ENCODE results near the gene PALM3.

The PALM3 gene

GRCh38 chr19:14101003-14101545 is 39.2 kb upstream of the PALM3 start:
- TF ChIP-seq SIN3A (IDR thresholded peaks at IDR 0.05; ENCODE audit: borderline replicate concordance, insufficient read depth, low read length), result no peak
- TF ChIP-seq FOXP2 (optimal IDR thresholded peaks at IDR 0.05; ENCODE audit: borderline replicate concordance, extremely low read depth, extremely low read length, insufficient read depth), result no peak
- no peak for TF ChIP-seq TAF1 (IDR thresholded peaks at IDR 0.05; ENCODE audit: borderline replicate concordance, insufficient read depth, low read length)
- no peak for TF ChIP-seq POLR2AphosphoS5 (IDR thresholded peaks at IDR 0.05; ENCODE audit: low read depth, low read length)
- no peak for TF ChIP-seq REST (IDR thresholded peaks at IDR 0.05; ENCODE audit: insufficient read depth in 1 of 2, low read depth in 2 of 2, low read length in 2 of 2)

DNA sequence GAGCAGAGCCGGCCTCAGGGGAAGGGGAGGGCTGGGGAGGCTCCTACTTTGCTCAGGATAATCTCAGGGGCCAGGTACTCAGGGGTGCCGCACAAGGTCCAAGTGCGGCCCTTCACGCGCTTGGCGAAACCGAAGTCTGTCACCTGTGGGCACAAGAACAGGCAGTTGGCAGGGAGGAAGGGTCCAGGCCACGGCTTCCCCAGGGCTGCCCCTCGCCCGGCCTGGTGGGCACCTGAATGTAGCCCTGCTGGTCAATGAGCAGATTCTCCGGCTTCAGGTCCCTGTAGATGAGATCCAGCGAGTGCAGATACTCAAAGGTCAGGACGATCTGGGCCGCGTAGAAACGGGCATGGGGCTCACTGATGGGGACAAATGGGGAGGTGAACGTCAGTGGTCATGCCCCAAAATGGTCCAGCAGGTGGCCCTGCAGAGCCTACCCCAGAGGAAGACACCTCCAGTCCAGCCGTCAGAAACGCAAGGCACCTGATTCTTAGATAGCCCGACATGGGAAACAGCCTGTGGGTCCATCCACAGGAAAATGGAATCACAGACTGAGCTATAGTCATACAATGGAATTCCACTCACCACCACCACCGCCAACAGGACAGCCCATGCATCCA is 35.8 kb upstream of the PALM3 start:
- TF ChIP-seq POLR2AphosphoS5 (IDR thresholded peaks at IDR 0.05; ENCODE audit: low read depth, low read length), result no peak
- no peak for TF ChIP-seq TAF1 (IDR thresholded peaks at IDR 0.05; ENCODE audit: borderline replicate concordance, insufficient read depth, low read length)
- TF ChIP-seq FOXP2 (optimal IDR thresholded peaks at IDR 0.05; ENCODE audit: borderline replicate concordance, extremely low read depth, extremely low read length, insufficient read depth), result no peak
- no peak for TF ChIP-seq SIN3A (IDR thresholded peaks at IDR 0.05; ENCODE audit: borderline replicate concordance, insufficient read depth, low read length)
- no peak for TF ChIP-seq REST (IDR thresholded peaks at IDR 0.05; ENCODE audit: insufficient read depth in 1 of 2, low read depth in 2 of 2, low read length in 2 of 2)

- TF ChIP-seq FOXP2 (optimal IDR thresholded peaks at IDR 0.05; ENCODE audit: borderline replicate concordance, extremely low read depth, extremely low read length, insufficient read depth) (no peak), SIN3A (IDR thresholded peaks at IDR 0.05; ENCODE audit: borderline replicate concordance, insufficient read depth, low read length) (no peak), POLR2AphosphoS5 (IDR thresholded peaks at IDR 0.05; ENCODE audit: low read depth, low read length) (no peak)
Observed at GRCh38 chr19:14096272-14096992, 34.6 kb upstream of the PALM3 start.

- TF ChIP-seq REST (IDR thresholded peaks at IDR 0.05; ENCODE audit: insufficient read depth in 1 of 2, low read depth in 2 of 2, low read length in 2 of 2), result no peak
- no peak for TF ChIP-seq FOXP2 (optimal IDR thresholded peaks at IDR 0.05; ENCODE audit: borderline replicate concordance, extremely low read depth, extremely low read length, insufficient read depth)
- TF ChIP-seq SIN3A (IDR thresholded peaks at IDR 0.05; ENCODE audit: borderline replicate concordance, insufficient read depth, low read length), result no peak
- no peak for TF ChIP-seq TAF1 (IDR thresholded peaks at IDR 0.05; ENCODE audit: borderline replicate concordance, insufficient read depth, low read length)
- no peak for TF ChIP-seq POLR2AphosphoS5 (IDR thresholded peaks at IDR 0.05; ENCODE audit: low read depth, low read length)
Observed at GRCh38 chr19:14094854-14095253, 33.0 kb upstream of the PALM3 start.

DNA sequence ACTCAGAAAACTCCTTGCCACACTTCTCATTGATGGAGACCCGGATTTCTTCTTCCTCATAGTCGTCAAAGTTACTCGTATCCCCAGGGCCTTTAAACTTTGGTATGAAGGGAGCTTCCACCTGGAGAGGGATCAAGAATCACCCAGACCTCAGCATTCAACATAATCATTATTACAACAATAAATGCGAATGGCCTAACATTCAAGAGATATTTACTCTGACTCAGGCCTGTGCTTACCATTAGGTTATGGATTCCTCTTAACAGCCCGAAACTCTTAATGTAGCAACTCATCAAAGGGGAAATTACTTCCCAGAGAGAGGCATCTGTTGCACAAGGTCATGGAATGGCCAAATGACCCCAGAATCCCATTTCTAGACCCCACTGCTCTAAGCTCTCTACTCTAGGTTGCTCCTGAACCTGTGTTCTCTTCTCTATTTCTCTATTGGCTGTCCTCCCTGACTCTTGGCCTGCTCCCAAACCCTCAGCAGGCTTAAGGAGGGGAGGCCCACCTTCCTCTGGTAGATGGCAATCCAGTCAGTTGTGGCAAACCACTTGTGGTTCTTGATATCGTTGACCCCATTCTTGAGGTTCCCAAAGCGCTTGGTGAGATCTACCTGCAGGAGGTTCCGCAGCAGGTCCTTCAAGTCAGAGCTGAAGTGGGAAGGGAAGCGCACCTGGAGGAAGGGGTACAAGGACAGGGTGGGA is 31.4 kb upstream of the PALM3 start:
- TF ChIP-seq FOXP2 (optimal IDR thresholded peaks at IDR 0.05; ENCODE audit: borderline replicate concordance, extremely low read depth, extremely low read length, insufficient read depth), result no peak
- no peak for TF ChIP-seq REST (IDR thresholded peaks at IDR 0.05; ENCODE audit: insufficient read depth in 1 of 2, low read depth in 2 of 2, low read length in 2 of 2)
- no peak for TF ChIP-seq SIN3A (IDR thresholded peaks at IDR 0.05; ENCODE audit: borderline replicate concordance, insufficient read depth, low read length)
- TF ChIP-seq POLR2AphosphoS5 (IDR thresholded peaks at IDR 0.05; ENCODE audit: low read depth, low read length), result no peak
- TF ChIP-seq TAF1 (IDR thresholded peaks at IDR 0.05; ENCODE audit: borderline replicate concordance, insufficient read depth, low read length), result no peak

Measured in PFSK-1 (cell line).